Fibroblast of lung (primary cell): ENCODE data around the gene KHSRP. TPM values are rescaled to one million over a fixed set of nuclear protein-coding genes. Genes with fewer than 3 reads are reported as not detected.

Experiments used
- DNase-seq, 2 donors: peaks; one replicate each; pipeline versions ENCODE4 v3.0.0 to v3.0.0-alpha.2; 2010; ENCODE audit warnings: low read depth in 2 of 2
- H2AFZ ChIP-seq: 2 replicates; pipeline ENCODE4 v1.5.1; 2012; ENCODE audit warnings: low read length, control low read depth, inconsistent platforms
- H3K27ac ChIP-seq: 2 replicates; pipeline ENCODE4 v1.5.1; 2011; ENCODE audit warnings: low read length, control low read depth; ENCODE audit not compliant: insufficient read depth
- H3K27me3 ChIP-seq: 2 replicates; pipeline ENCODE4 v1.5.1; 2011; ENCODE audit warnings: mild to moderate bottlenecking, low read length; ENCODE audit not compliant: control insufficient read depth, insufficient read depth
- H3K36me3 ChIP-seq: 2 replicates; pipeline ENCODE4 v1.5.1; 2011; ENCODE audit warnings: low read length; ENCODE audit not compliant: control insufficient read depth, insufficient read depth
- H3K4me1 ChIP-seq: 2 replicates; pipeline ENCODE4 v1.5.1; 2011; ENCODE audit warnings: low read length; ENCODE audit not compliant: control insufficient read depth, insufficient read depth; ENCODE audit errors: extremely low read depth
- H3K4me2 ChIP-seq: 2 replicates; pipeline ENCODE4 v1.5.1; 2011; ENCODE audit warnings: low read length, control low read depth; ENCODE audit not compliant: insufficient read depth; ENCODE audit errors: extremely low read depth
- H3K4me3 ChIP-seq, 4 experiments: fragments of 200-600 bp in 1 of 4; sonication (generic) in 1 of 4; replicated peaks in 1 of 4; 2 replicates each; pipeline ENCODE4 v1.5.1; 2011 to 2016; ENCODE audit warnings: low read length in 4 of 4, low read depth in 3 of 4, mild to moderate bottlenecking in 3 of 4, control low read depth in 2 of 4, inconsistent platforms in 1 of 4, mixed read lengths in 1 of 4; ENCODE audit not compliant: insufficient read depth in 1 of 4; ENCODE audit errors: control extremely low read depth in 1 of 4
- H3K79me2 ChIP-seq: 2 replicates; pipeline ENCODE4 v1.5.1; 2012; ENCODE audit warnings: mild to moderate bottlenecking, low read length, inconsistent platforms; ENCODE audit not compliant: control insufficient read depth, insufficient read depth
- H3K9ac ChIP-seq: 2 replicates; pipeline ENCODE4 v1.5.1; 2011; ENCODE audit warnings: mild to moderate bottlenecking, low read length, control low read depth; ENCODE audit not compliant: insufficient read depth
- H3K9me3 ChIP-seq: 2 replicates; pipeline ENCODE4 v1.5.1; 2012; ENCODE audit warnings: low read depth, low read length; ENCODE audit not compliant: control insufficient read depth, insufficient read depth
- H4K20me1 ChIP-seq: 2 replicates; pipeline ENCODE4 v1.5.1; 2011; ENCODE audit warnings: low read length; ENCODE audit not compliant: control insufficient read depth, insufficient read depth; ENCODE audit errors: extremely low read depth
- CTCF ChIP-seq, 2 donors: IDR thresholded peaks in 1 of 2; conservative IDR thresholded peaks in 1 of 2; 1 replicate in 1 of 2; 2 replicates in 1 of 2; pipeline ENCODE4 v1.5.1; 2011 to 2012; ENCODE audit warnings: low read length in 2 of 2, control low read depth in 1 of 2, inconsistent platforms in 1 of 2, low read depth in 1 of 2, mild to moderate bottlenecking in 1 of 2
- EZH2 ChIP-seq: IDR thresholded peaks from 2 replicates; pipeline ENCODE4 v1.5.1; 2012; ENCODE audit warnings: low read length, control low read depth, mild to moderate bottlenecking; ENCODE audit errors: missing control alignments
- polyA plus RNA-seq, 2 donors: library from polyadenylated mRNA; depleted of rRNA in 1 of 2; stranded (reverse) in 1 of 2; unstranded in 1 of 2; fragments of >200 nt; gene quantifications; 2 replicates each; pipeline ENCODE4 v1.2.1, GENCODE V29; 2011 to 2012; ENCODE audit warnings: missing spikeins in 1 of 2
- total RNA-seq: library from RNA; depleted of rRNA; stranded (reverse); fragments of >200 nt; gene quantifications from 2 replicates; pipeline ENCODE4 v1.2.1, GENCODE V29; 2014

Gene KHSRP
- total and polyA plus RNA-seq, 2 donors (not counting 1 experiment from before 2014, with no cell fraction given), result 66.0 to 93.5 TPM

DNA sequence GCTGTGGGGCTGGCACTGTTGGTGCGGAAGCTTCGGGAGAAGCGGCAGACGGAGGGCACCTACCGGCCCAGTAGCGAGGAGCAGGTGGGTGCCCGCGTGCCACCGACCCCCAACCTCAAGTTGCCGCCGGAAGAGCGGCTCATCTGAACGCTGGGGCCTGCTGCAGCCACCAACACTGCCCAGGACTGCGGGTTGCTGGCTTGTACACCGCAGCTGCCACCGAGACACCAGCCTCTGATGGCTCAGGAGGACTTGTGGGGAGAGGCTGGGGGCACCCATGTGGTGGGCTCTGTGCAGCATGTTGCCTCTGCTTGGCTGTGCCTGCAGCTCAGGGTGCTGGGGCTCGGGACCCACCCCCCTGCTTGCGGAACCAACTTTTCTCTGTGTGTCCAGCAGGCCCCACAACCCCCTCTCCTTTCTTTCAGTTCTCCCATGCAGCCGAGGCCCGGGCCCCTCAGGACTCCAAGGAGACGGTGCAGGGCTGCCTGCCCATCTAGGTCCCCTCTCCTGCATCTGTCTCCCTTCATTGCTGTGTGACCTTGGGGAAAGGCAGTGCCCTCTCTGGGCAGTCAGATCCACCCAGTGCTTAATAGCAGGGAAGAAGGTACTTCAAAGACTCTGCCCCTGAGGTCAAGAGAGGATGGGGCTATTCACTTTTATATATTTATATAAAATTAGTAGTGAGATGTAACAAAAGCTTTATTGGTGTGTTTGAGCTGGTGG lies 42.1 kb upstream of the KHSRP start:
- no peak overlapping the region for H2AFZ ChIP-seq
- no peaks in the 10 kb centered on the region for H3K4me1 ChIP-seq
- peaks cover 7% of the 10 kb centered on the region for H3K27me3 ChIP-seq
- TF ChIP-seq EZH2 (no peak), CTCF (conservative IDR thresholded peaks at IDR 0.05 in 1 of 2, IDR thresholded peaks at IDR 0.05 in 1 of 2; ENCODE audit: low read depth in 1 of 2, low read length in 2 of 2) (no peak)
- H4K20me1 ChIP-seq, result no peaks in the 10 kb centered on the region
- DNase-seq, result no peak
- H3K9ac ChIP-seq, result no peak overlapping the region
- H3K36me3 ChIP-seq, result no peaks in the 10 kb centered on the region
- H3K4me2 ChIP-seq, result no peak overlapping the region
- H3K79me2 ChIP-seq, result no peaks in the 10 kb centered on the region
- no peak overlapping the region for H3K27ac ChIP-seq
- no peaks in the 10 kb centered on the region for H3K9me3 ChIP-seq
- H3K4me3 ChIP-seq, result no peak overlapping the region

DNA sequence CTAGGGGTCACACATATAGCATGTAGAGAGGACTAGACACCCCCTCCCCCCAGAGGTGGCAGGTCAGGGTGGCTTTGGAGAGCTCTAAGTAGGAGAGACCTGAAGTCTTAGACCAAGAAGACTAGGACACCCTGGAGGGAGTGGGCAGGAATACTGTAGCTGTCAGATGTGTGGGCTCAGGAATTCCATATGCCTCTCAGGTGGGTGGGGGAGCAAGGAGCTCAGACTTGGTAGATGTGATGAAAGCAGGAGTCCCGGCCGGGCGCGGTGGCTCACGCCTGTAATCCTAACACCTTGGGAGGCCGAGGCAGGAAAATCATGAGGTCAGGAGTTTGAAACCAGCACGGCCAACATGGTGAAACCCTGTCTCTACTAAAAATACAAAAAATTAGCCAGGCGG lies 41.1 kb upstream of the KHSRP start:
- DNase-seq, result no peak
- H4K20me1 ChIP-seq, result no peaks in the 10 kb centered on the region
- no peak overlapping the region for H3K4me3 ChIP-seq
- TF ChIP-seq CTCF (conservative IDR thresholded peaks at IDR 0.05 in 1 of 2, IDR thresholded peaks at IDR 0.05 in 1 of 2; ENCODE audit: low read depth in 1 of 2, low read length in 2 of 2), result no peak
- H3K27me3 ChIP-seq, result peaks cover 7% of the 10 kb centered on the region
- H3K79me2 ChIP-seq, result no peaks in the 10 kb centered on the region
- no peaks in the 10 kb centered on the region for H3K9me3 ChIP-seq
- no peaks in the 10 kb centered on the region for H3K4me1 ChIP-seq
- no peaks in the 10 kb centered on the region for H3K36me3 ChIP-seq
- no peak overlapping the region for H3K27ac ChIP-seq
- no peak overlapping the region for H3K9ac ChIP-seq
- no peak overlapping the region for H2AFZ ChIP-seq
- no peak overlapping the region for H3K4me2 ChIP-seq

DNA sequence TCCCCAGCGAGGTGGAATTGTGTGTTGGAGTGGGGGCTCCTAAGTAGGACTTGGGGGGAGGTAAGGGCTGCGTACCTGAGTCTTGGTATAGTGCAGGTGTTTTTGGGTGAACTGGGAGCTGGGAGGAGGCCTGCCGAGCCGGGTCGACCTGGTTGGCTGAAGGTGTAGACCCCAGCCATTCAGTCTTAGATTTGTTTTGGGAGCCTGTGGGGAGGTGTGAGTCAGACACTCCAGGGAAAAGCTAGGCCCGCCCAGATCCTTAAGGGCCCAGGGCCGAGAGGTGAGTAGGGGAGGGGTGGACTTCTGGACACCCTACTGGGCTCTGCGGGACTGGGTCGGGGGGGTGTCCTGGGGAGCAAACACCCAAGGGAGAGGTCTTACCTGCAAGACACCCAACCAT lies 40.4 kb upstream of the KHSRP start:
- H3K27ac ChIP-seq, result no peak overlapping the region
- H3K27me3 ChIP-seq, result peaks cover 7% of the 10 kb centered on the region
- no peaks in the 10 kb centered on the region for H4K20me1 ChIP-seq
- H3K79me2 ChIP-seq, result no peaks in the 10 kb centered on the region
- H3K4me3 ChIP-seq, result no peak overlapping the region
- no peak for DNase-seq
- no peak overlapping the region for H3K4me2 ChIP-seq
- no peaks in the 10 kb centered on the region for H3K36me3 ChIP-seq
- H3K9ac ChIP-seq, result no peak overlapping the region
- no peaks in the 10 kb centered on the region for H3K9me3 ChIP-seq
- no peak overlapping the region for H2AFZ ChIP-seq
- TF ChIP-seq EZH2 (no peak), CTCF (conservative IDR thresholded peaks at IDR 0.05 in 1 of 2, IDR thresholded peaks at IDR 0.05 in 1 of 2; ENCODE audit: low read depth in 1 of 2, low read length in 2 of 2) (no peak)
- H3K4me1 ChIP-seq, result no peaks in the 10 kb centered on the region
